Neural cell (in vitro differentiated cells): Measurements from ENCODE around the gene PCGF3. TPM values are rescaled to one million over a fixed set of nuclear protein-coding genes. Genes with fewer than 3 reads are reported as not detected.

Experiments
- H2AFZ ChIP-seq: fragments of 200-600, 300-800 bp; sonication (generic), shearing (Covaris generic); 2 replicates; pipeline ENCODE4 v1.6.0; 2014; ENCODE audit warnings: low read depth, mild to moderate bottlenecking, antibody characterized with exemption, low read length, moderate library complexity
- H3F3A ChIP-seq: fragments of 200-600 bp; shearing (Covaris generic); 2 replicates; pipeline ENCODE4 v1.6.1; 2016; ENCODE audit warnings: mild to moderate bottlenecking, moderate library complexity, mixed read lengths, antibody characterized with exemption, low read length; ENCODE audit not compliant: insufficient read depth, poor library complexity, severe bottlenecking
- H3K27ac ChIP-seq: fragments of 200-600, 300-800 bp; sonication (generic), shearing (Covaris generic); 2 replicates; pipeline ENCODE4 v1.5.1; 2014; ENCODE audit warnings: mild to moderate bottlenecking, low read length, moderate library complexity
- H3K27me3 ChIP-seq: fragments of 300-800, 200-600 bp; sonication (generic), shearing (Covaris generic); 2 replicates; pipeline ENCODE4 v1.6.0; 2014; ENCODE audit warnings: mild to moderate bottlenecking, low read depth, low read length, moderate library complexity; ENCODE audit not compliant: insufficient read depth
- H3K36me3 ChIP-seq: fragments of 300-800, 200-600 bp; sonication (generic), shearing (Covaris generic); 2 replicates; pipeline ENCODE4 v1.5.1; 2014; ENCODE audit warnings: mild to moderate bottlenecking, antibody characterized with exemption, low read length, moderate library complexity; ENCODE audit not compliant: insufficient read depth
- H3K4me2 ChIP-seq: fragments of 300-800, 200-600 bp; sonication (generic), shearing (Covaris generic); 2 replicates; pipeline ENCODE4 v1.6.0; 2014; ENCODE audit warnings: mild to moderate bottlenecking, low read length
- H3K4me3 ChIP-seq: fragments of 300-800, 200-600 bp; sonication (generic), shearing (Covaris generic); 2 replicates; pipeline ENCODE4 v1.5.1; 2014; ENCODE audit warnings: mild to moderate bottlenecking, low read length, moderate library complexity
- H3K79me2 ChIP-seq: fragments of 200-600 bp; shearing (Covaris generic); replicated peaks from 2 replicates; pipeline ENCODE4 v1.6.0; 2014; ENCODE audit warnings: mild to moderate bottlenecking, low read length, moderate library complexity; ENCODE audit not compliant: insufficient read depth
- H3K9ac ChIP-seq: fragments of 300-800, 200-600 bp; sonication (generic), shearing (Covaris generic); 2 replicates; pipeline ENCODE4 v1.6.1; 2016; ENCODE audit warnings: mild to moderate bottlenecking, low read length, mixed read lengths
- H3K9me2 ChIP-seq: fragments of 200-600 bp; shearing (Covaris generic); 2 replicates; pipeline ENCODE4 v1.6.1; 2016; ENCODE audit warnings: mild to moderate bottlenecking, low read length, mixed read lengths; ENCODE audit not compliant: insufficient read depth
- H3K9me3 ChIP-seq: fragments of 200-600, 300-800 bp; sonication (generic), shearing (Covaris generic); 2 replicates; pipeline ENCODE4 v1.6.1; 2016; ENCODE audit warnings: mild to moderate bottlenecking, mixed run types, low read length, moderate library complexity, mixed read lengths
- H4K20me1 ChIP-seq: fragments of 200-600 bp; shearing (Covaris generic); 2 replicates; pipeline ENCODE4 v1.6.1; 2016; ENCODE audit warnings: mild to moderate bottlenecking, mixed run types; ENCODE audit not compliant: insufficient read depth
- EP300 ChIP-seq: fragments of 450-650 bp; conservative IDR thresholded peaks from 2 replicates; pipeline ENCODE4 v1.6.1; 2014; ENCODE audit warnings: antibody characterized with exemption, mild to moderate bottlenecking, moderate library complexity; ENCODE audit not compliant: poor library complexity, severe bottlenecking
- EZH2 ChIP-seq: fragments of 200-600, 300-800 bp; shearing (Covaris generic), sonication (generic); IDR thresholded peaks from 2 replicates; pipeline ENCODE4 v1.6.1; 2014; ENCODE audit warnings: antibody characterized with exemption, low read length, borderline replicate concordance, mild to moderate bottlenecking; ENCODE audit not compliant: insufficient read depth, poor library complexity, severe bottlenecking
- MXI1 ChIP-seq: fragments of 450-650 bp; conservative IDR thresholded peaks from 2 replicates; pipeline ENCODE4 v1.6.1; 2014; ENCODE audit warnings: antibody characterized with exemption, mild to moderate bottlenecking; ENCODE audit not compliant: poor library complexity, severe bottlenecking
- POLR2AphosphoS5 ChIP-seq: IDR thresholded peaks from 2 replicates; pipeline ENCODE4 v1.6.1; 2012
- RAD21 ChIP-seq: fragments of 450-650 bp; conservative IDR thresholded peaks from 2 replicates; pipeline ENCODE4 v1.6.1; 2014; ENCODE audit warnings: antibody characterized with exemption, mild to moderate bottlenecking, moderate library complexity
- SMC3 ChIP-seq: fragments of 450-650 bp; conservative IDR thresholded peaks from 2 replicates; pipeline ENCODE4 v1.6.1; 2014; ENCODE audit warnings: antibody characterized with exemption, mild to moderate bottlenecking, moderate library complexity; ENCODE audit not compliant: poor library complexity
- TAF1 ChIP-seq: IDR thresholded peaks from 2 replicates; pipeline ENCODE4 v1.6.1; 2012; ENCODE audit warnings: low read depth
- polyA plus RNA-seq: library from polyadenylated mRNA; depleted of rRNA; stranded (reverse); fragments of >200 nt; gene quantifications from 2 replicates; pipeline ENCODE4 v1.2.3, GENCODE V29; 2014
- TF ChIP-seq, protein P1 (sequence below): fragments of 450-650 bp; IDR thresholded peaks from 2 replicates; pipeline ENCODE4 v1.5.1; 2014; ENCODE audit warnings: antibody characterized with exemption, mild to moderate bottlenecking, moderate library complexity; ENCODE audit not compliant: poor library complexity, severe bottlenecking
- TF ChIP-seq, protein P2 (sequence below): IDR thresholded peaks from 2 replicates; pipeline ENCODE4 v1.6.1; 2012; ENCODE audit warnings: borderline replicate concordance

PCGF3 gene
- polyA plus RNA-seq, 1 donor from 2014 or later = 117 TPM

- Histone ChIP-seq H3F3A (no peaks in the 10 kb centered on the region), H4K20me1 (no peaks in the 10 kb centered on the region), H3K27ac (no peak overlapping the region), H2AFZ (no peak overlapping the region), H3K27me3 (no peaks in the 10 kb centered on the region), H3K4me3 (no peak overlapping the region), H3K9me2 (no peaks in the 10 kb centered on the region), H3K9me3 (no peaks in the 10 kb centered on the region), H3K79me2 (no peaks in the 10 kb centered on the region), H3K9ac (no peak overlapping the region), H3K36me3 (no peaks in the 10 kb centered on the region), H3K4me2 (no peak overlapping the region)
- TF ChIP-seq SMC3 (no peak), TAF1 (no peak), EZH2 (no peak), POLR2AphosphoS5 (no peak), EP300 (no peak), MXI1 (no peak), RAD21 (no peak)
- TF ChIP-seq, protein P1, sequence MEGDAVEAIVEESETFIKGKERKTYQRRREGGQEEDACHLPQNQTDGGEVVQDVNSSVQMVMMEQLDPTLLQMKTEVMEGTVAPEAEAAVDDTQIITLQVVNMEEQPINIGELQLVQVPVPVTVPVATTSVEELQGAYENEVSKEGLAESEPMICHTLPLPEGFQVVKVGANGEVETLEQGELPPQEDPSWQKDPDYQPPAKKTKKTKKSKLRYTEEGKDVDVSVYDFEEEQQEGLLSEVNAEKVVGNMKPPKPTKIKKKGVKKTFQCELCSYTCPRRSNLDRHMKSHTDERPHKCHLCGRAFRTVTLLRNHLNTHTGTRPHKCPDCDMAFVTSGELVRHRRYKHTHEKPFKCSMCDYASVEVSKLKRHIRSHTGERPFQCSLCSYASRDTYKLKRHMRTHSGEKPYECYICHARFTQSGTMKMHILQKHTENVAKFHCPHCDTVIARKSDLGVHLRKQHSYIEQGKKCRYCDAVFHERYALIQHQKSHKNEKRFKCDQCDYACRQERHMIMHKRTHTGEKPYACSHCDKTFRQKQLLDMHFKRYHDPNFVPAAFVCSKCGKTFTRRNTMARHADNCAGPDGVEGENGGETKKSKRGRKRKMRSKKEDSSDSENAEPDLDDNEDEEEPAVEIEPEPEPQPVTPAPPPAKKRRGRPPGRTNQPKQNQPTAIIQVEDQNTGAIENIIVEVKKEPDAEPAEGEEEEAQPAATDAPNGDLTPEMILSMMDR = no peak
- TF ChIP-seq, protein P2, sequence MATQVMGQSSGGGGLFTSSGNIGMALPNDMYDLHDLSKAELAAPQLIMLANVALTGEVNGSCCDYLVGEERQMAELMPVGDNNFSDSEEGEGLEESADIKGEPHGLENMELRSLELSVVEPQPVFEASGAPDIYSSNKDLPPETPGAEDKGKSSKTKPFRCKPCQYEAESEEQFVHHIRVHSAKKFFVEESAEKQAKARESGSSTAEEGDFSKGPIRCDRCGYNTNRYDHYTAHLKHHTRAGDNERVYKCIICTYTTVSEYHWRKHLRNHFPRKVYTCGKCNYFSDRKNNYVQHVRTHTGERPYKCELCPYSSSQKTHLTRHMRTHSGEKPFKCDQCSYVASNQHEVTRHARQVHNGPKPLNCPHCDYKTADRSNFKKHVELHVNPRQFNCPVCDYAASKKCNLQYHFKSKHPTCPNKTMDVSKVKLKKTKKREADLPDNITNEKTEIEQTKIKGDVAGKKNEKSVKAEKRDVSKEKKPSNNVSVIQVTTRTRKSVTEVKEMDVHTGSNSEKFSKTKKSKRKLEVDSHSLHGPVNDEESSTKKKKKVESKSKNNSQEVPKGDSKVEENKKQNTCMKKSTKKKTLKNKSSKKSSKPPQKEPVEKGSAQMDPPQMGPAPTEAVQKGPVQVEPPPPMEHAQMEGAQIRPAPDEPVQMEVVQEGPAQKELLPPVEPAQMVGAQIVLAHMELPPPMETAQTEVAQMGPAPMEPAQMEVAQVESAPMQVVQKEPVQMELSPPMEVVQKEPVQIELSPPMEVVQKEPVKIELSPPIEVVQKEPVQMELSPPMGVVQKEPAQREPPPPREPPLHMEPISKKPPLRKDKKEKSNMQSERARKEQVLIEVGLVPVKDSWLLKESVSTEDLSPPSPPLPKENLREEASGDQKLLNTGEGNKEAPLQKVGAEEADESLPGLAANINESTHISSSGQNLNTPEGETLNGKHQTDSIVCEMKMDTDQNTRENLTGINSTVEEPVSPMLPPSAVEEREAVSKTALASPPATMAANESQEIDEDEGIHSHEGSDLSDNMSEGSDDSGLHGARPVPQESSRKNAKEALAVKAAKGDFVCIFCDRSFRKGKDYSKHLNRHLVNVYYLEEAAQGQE = no peak
Measured at GRCh38 chr4:680551-680927, 25.1 kb upstream of the PCGF3 start.

GRCh38 chr4:680928-681645 lies 24.5 kb upstream of the PCGF3 start:
- Histone ChIP-seq H3K9me2 (no peaks in the 10 kb centered on the region), H3K4me3 (peak overlapping the region; percentile 47), H3K36me3 (no peaks in the 10 kb centered on the region), H3K27ac (no peak overlapping the region), H3K9ac (no peak overlapping the region), H3K79me2 (no peaks in the 10 kb centered on the region), H4K20me1 (no peaks in the 10 kb centered on the region), H3K9me3 (no peaks in the 10 kb centered on the region), H2AFZ (no peak overlapping the region), H3K27me3 (no peaks in the 10 kb centered on the region), H3K4me2 (no peak overlapping the region), H3F3A (no peaks in the 10 kb centered on the region)
- TF ChIP-seq, protein P1 = no peak
- TF ChIP-seq RAD21 (no peak), EZH2 (no peak), SMC3 (no peak), EP300 (no peak), TAF1 (no peak), POLR2AphosphoS5 (no peak), MXI1 (no peak)
- TF ChIP-seq, protein P2 = no peak
